OCI-LY7 (cell line): Measurements from ENCODE around the gene RAC2.

ENCODE experiments used
- CTCF ChIP-seq: fragments of 200-600 bp; sonication (generic); conservative IDR thresholded peaks from 2 replicates; pipeline ENCODE4 v1.5.1; 2014; ENCODE audit warnings: mild to moderate bottlenecking, antibody characterized with exemption, low read length, moderate library complexity, mixed read lengths
- EZH2phosphoT487 ChIP-seq: fragments of 200-600 bp; sonication (generic); IDR thresholded peaks from 2 replicates; pipeline ENCODE4 v1.6.1; 2018; ENCODE audit warnings: low read depth, borderline replicate concordance, mild to moderate bottlenecking, mixed run types, antibody characterized with exemption, low read length, moderate library complexity, mixed read lengths

GRCh38 chr22:37218399-37218770, 25.7 kb downstream of the RAC2 start:
- TF ChIP-seq CTCF: no peak
- no peak for TF ChIP-seq EZH2phosphoT487
